HG02610 (cell line): Measurements from ENCODE around the gene TUBA4B.
A peak's percentile ranks its signal among the peaks of the same experiment; 100 is the strongest.

Experiments used
- ATAC-seq: cut with Tn5 transposase; IDR thresholded peaks from one replicate; pipeline ENCODE4 v1.9.1; 2021; ENCODE audit warnings: mild to moderate bottlenecking, moderate library complexity; ENCODE audit not compliant: unreplicated experiment

Gene TUBA4B

GRCh38 chr2:219252900-219253752, at the start of gene TUBA4B:
TSS of gene TUBA4B (plus strand) at chr2:219253243. CDS start at chr2:219253408, 165 bp downstream.
- peak; percentile 12 for ATAC-seq

DNA sequence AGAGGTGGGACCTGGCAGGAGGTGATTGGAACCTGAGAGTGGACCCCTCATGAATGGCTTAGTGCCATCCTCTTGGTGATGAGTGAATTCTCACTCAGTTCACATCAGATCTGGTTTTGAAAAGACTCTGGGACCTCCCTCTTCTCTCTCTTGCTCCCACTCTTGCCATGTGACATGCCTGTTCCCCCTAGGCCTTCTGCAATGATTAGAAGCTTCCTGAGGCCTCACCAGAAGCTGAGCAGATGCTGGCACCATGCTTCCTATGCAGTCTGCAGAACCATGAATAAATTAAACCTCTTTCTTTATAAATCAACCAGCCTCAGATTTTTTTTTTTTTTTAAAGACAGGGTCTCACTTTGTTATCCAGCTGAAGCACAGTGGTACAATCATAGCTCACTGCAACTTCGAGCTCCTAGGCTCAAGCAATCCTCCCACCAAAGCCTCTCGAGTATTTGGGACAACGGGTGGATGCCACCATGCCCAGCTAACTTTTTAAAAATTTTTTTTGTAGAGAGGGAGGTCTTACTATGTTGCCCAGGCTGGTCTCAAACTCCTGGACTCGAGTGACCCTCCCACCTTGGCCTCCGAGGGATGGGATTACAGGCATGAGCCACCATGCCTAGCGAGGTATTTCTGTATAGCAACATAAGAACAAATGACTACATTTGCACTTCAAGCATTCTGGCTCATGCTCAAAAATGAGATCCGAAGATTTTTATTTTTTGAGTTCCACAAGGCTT, 48.4 kb upstream of the TUBA4B start:
- ATAC-seq, result no peak

GRCh38 chr2:219205165-219205538, 47.9 kb upstream of the TUBA4B start:
- no peak for ATAC-seq

- no peak for ATAC-seq
These were observed 47.1 kb upstream of the TUBA4B start for GRCh38 chr2:219205981-219206327.

GRCh38 chr2:219206328-219207133, 46.5 kb upstream of the TUBA4B start, which contains the start of gene ZFAND2B:
TSS of gene ZFAND2B (plus strand) at chr2:219206782. CDS start at chr2:219206988, 206 bp downstream.
- peak; percentile 98 for ATAC-seq

GRCh38 chr2:219207134-219207883, 45.7 kb upstream of the TUBA4B start:
- ATAC-seq, result no peak

- no peak for ATAC-seq
These were observed 44.9 kb upstream of the TUBA4B start for GRCh38 chr2:219207884-219208740.

DNA sequence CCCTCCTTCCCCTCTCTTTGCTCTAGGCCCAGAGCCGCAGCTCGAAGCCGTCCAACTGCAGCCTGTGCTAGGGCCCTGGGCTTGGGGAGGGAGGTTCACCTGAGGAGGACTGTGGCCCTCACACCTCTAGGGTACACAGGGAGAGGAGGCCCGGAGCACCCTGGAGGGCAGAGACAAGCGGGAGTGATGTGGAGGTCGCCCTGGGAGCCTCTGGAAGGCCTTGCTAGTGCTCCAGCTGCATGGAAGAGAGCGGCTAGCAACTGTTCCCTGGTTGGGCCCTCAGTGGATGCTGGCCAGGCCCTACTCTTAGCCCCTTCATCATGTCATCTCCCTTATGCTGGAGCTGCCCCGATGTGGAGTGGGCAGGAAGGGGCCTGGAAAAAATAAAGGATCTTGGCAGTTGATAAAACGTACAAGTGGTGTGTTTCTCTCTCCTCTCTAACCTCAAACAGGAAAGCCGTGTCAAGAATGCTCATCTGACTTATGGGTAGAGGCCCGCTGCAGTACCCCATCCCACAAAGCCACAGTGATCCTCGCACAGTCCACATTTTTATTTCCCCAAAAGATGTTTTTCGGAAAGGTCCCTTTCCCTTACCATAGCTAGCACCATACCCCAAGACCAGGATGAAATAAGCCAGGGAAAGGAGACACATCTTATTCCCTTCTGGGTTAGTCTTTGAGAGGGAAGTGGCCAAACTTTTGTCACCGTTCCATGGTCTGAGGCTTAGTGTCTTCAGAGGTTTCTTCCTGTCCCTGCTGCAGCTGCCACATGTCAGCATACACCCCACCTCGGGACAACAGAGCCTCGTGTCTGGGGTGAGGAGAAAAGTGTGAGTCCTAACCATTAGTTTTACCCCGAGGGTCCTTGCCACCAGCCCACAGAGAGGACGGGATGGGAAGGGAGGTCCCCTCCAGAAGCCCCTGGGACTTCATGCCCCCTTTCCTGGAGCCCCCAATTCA, 43.5 kb upstream of the TUBA4B start:
- no peak for ATAC-seq

GRCh38 chr2:219210196-219210885, 42.7 kb upstream of the TUBA4B start:
- ATAC-seq, result no peak

DNA sequence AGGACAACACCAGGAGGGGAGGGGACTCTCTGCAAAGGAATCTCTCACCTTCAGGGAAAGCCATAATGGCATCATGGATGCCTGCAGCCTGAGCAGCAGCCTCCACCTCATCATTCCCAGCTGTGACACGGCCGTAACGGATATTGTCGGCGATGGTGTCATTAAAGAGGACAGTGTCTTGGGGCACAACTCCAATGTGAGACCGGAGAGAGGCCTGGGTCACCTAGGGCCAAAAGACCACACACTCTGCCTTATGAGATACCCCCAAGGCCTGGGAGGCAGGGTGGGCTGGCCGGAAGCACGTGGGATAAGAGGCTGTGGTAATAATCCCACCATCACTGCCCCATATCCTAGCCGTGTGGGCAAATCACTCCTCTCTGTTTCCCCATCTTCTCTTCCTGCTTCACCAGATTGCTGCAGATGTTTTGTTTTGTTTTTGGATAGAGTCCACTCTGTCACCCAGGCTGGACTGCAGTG, 42.1 kb upstream of the TUBA4B start:
- no peak for ATAC-seq

- ATAC-seq, result no peak
These were observed 40.0 kb upstream of the TUBA4B start for GRCh38 chr2:219213026-219213415.

GRCh38 chr2:219213486-219214071, 39.5 kb upstream of the TUBA4B start:
- ATAC-seq, result no peak

DNA sequence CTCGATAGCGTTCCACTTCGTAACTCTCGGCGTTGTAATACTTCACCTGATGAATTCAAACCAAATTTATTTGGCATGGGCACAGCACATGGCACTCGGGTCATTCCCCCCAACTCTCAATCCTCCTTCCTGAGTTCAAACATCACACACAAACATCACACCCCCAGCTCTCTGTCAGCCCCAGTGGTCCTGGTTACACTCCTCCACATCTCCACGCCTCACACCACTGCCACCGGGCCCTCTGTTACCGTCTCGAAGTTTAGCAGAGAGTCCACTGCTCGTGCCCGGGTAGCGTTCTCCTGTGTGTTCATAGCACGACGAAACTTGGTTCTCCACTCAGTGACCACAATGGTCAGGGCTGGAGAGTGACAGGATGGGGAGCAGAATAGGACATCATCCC, 38.9 kb upstream of the TUBA4B start:
- no peak for ATAC-seq

- ATAC-seq, result no peak
These were observed 38.3 kb upstream of the TUBA4B start for GRCh38 chr2:219214786-219215185.

DNA sequence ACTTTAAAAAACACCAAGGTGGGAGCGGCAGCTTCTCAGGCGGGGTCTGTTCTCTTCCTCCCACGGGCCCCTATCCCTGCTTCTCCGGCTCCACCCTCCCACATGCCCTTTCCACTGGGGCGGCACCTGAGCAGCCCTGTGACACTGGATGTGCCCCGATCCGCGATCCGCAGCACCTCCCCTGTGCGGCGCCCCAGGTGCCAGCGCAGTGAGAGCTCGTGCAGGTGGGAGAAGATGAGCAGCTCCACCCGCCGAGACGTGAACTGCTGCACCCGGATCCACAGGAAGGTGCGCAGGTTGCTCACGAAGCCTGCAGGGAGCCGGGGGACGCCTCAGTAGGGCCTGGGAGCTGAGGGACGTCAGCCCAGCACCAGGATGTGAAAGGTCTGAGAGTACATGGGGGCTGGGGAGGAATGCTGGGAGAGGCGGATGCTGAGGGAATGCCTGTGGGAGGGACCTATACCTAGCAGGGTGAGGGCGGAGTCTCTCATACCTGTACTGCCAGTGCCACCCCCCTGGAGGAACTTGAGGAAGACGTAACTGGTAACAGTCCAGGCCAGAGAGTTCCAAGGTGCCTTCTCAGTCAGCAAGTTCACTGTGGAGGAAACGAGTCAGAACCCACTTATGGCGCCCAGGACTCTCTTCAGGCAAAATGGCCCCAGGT, 37.0 kb upstream of the TUBA4B start:
- ATAC-seq, result no peak

DNA sequence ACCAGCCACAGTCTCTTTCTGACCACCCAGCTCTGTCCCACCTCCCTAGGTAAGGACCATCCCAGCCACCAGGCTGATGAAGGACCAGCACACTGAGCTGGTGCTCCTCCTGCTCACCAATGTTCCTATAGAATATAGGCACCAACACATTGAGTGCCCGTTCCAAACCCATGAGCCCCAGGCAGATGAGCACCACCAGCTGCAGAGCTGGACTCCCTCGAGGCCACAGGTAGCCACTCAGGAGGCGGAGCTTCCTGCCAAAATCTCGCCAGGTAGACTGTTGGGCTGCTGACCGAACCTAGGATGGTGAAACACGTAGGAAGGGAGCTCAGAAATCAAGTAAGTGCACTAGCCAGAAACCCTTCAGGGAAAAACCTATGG, 36.5 kb upstream of the TUBA4B start:
- no peak for ATAC-seq

DNA sequence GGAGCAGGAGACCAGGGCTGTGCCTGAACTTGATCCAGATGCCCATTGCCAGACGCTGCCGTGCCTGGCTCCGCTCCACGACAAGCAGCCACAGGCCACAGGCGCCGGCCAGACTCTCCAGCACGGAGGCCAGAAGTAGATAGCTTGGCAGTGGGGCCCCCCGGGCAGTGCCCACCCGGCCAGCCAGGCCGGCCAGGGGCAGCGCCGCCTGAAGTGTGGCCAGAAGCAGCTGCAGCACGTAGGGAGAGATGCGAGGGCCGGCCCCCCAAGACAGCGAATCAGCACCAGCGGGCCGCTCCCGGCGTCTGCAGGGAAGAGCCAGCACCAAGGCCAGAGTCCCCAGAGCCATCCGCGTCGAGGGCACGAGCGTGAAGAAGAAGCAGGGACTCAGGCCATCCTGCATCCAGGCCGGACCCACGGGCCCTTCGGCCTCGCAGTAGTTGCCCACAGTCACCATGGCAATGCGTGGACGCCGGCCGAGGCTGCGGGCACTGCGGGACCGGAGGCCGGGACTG, 34.8 kb upstream of the TUBA4B start:
- ATAC-seq, result no peak
